Keratinocyte (primary cell): ENCODE data around the gene TH.

Experiments used
- EZH2 ChIP-seq: IDR thresholded peaks from one replicate; pipeline ENCODE4 v1.6.1; 2012; ENCODE audit warnings: inconsistent platforms, mild to moderate bottlenecking, low read length, moderate library complexity
- TF ChIP-seq, protein P1 (sequence below), 3 experiments: IDR thresholded peaks in 1 of 3; conservative IDR thresholded peaks in 1 of 3; optimal IDR thresholded peaks in 1 of 3; 2 replicates in 2 of 3; 3 replicates in 1 of 3; pipeline versions ENCODE3 to v1.5.1; 2011; ENCODE audit warnings: low read length in 3 of 3, mild to moderate bottlenecking in 3 of 3, moderate library complexity in 2 of 3, control low read depth in 1 of 3, inconsistent platforms in 1 of 3; ENCODE audit not compliant: insufficient read depth in 2 of 3; ENCODE audit errors: extremely low read depth in 1 of 3

DNA sequence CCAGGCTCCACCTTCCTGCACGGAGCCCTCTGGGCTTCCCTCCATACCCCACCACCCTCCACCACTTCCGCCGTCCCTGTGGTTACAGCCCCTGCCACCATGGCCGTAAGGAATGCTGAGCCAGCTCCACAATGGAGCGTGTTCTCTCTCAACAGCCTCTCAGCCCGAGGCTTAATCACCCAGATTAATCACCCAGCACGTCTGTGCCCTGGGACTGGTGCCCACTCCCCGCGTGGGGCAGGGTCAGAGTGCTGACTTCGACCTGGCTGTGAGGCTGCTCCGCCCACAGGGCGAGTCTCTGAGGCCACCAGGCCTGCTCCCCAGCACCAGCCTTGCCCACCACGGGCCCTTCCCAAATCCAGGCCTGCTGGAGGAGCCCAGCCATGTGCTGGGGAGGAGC is 4.0 kb upstream of the TH start:
- TF ChIP-seq, protein P1, sequence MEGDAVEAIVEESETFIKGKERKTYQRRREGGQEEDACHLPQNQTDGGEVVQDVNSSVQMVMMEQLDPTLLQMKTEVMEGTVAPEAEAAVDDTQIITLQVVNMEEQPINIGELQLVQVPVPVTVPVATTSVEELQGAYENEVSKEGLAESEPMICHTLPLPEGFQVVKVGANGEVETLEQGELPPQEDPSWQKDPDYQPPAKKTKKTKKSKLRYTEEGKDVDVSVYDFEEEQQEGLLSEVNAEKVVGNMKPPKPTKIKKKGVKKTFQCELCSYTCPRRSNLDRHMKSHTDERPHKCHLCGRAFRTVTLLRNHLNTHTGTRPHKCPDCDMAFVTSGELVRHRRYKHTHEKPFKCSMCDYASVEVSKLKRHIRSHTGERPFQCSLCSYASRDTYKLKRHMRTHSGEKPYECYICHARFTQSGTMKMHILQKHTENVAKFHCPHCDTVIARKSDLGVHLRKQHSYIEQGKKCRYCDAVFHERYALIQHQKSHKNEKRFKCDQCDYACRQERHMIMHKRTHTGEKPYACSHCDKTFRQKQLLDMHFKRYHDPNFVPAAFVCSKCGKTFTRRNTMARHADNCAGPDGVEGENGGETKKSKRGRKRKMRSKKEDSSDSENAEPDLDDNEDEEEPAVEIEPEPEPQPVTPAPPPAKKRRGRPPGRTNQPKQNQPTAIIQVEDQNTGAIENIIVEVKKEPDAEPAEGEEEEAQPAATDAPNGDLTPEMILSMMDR (optimal IDR thresholded peaks at IDR 0.05 in 1 of 3, IDR thresholded peaks at IDR 0.05 in 1 of 3, conservative IDR thresholded peaks at IDR 0.05 in 1 of 3; ENCODE audit: extremely low read depth in 1 of 3, insufficient read depth in 2 of 3, low read length in 3 of 3): no peak
- no peak for TF ChIP-seq EZH2
